HG03025 (cell line): ENCODE results near the gene TADA3.
A peak's percentile ranks its signal among the peaks of the same experiment; 100 is the strongest.

Source experiments
- ATAC-seq: cut with Tn5 transposase; IDR thresholded peaks from one replicate; pipeline ENCODE4 v1.9.1; 2021; ENCODE audit warnings: mild to moderate bottlenecking, moderate library complexity; ENCODE audit not compliant: unreplicated experiment, low FRiP score

TADA3 gene

GRCh38 chr3:9768141-9768775 lies 24.0 kb downstream of the TADA3 start:
- ATAC-seq: no peak

GRCh38 chr3:9767418-9767817 lies 24.9 kb downstream of the TADA3 start:
- ATAC-seq: no peak

GRCh38 chr3:9765865-9766264 lies 26.4 kb downstream of the TADA3 start:
- no peak for ATAC-seq

- no peak for ATAC-seq
Observed at GRCh38 chr3:9762871-9763270, 29.4 kb downstream of the TADA3 start.

GRCh38 chr3:9761919-9762318 lies 30.4 kb downstream of the TADA3 start:
- no peak for ATAC-seq

GRCh38 chr3:9760779-9761505 lies 31.3 kb downstream of the TADA3 start:
- no peak for ATAC-seq

- ATAC-seq: no peak
Observed at GRCh38 chr3:9757427-9757826, 34.8 kb downstream of the TADA3 start.

GRCh38 chr3:9754678-9755077 lies 37.6 kb downstream of the TADA3 start:
- no peak for ATAC-seq

- no peak for ATAC-seq
Observed at GRCh38 chr3:9750556-9751411, 41.5 kb downstream of the TADA3 start.

- ATAC-seq: peak; percentile 91
Observed at GRCh38 chr3:9749645-9750555, 42.4 kb downstream of the TADA3 start, which contains the start of gene OGG1. Gene OGG1, plus strand, starts transcription at chr3:9749952. Its CDS starts 335 bp downstream, at chr3:9750287.

GRCh38 chr3:9749296-9749644 lies 43.0 kb downstream of the TADA3 start:
- no peak for ATAC-seq

- ATAC-seq: no peak
Observed at GRCh38 chr3:9748031-9748430, 44.2 kb downstream of the TADA3 start.

- ATAC-seq: no peak
Observed at GRCh38 chr3:9747267-9747666, 45.0 kb downstream of the TADA3 start.

GRCh38 chr3:9746330-9746729 lies 45.9 kb downstream of the TADA3 start:
- no peak for ATAC-seq

- no peak for ATAC-seq
Observed at GRCh38 chr3:9745521-9745920, 46.8 kb downstream of the TADA3 start.

- ATAC-seq: no peak
Observed at GRCh38 chr3:9744162-9744561, 48.1 kb downstream of the TADA3 start.

- no peak for ATAC-seq
Observed at GRCh38 chr3:9743548-9743947, 48.7 kb downstream of the TADA3 start.

GRCh38 chr3:9742560-9742959 lies 49.7 kb downstream of the TADA3 start:
- ATAC-seq: no peak

- no peak for ATAC-seq
Observed at GRCh38 chr3:9739181-9739580, 53.1 kb downstream of the TADA3 start.

GRCh38 chr3:9736831-9737230 lies 55.4 kb downstream of the TADA3 start:
- ATAC-seq: no peak
